Activated naive CD8-positive, alpha-beta T cell (primary cell): ENCODE measurements around the gene RPRD1B.
"Not testable (repeated sequence)": the region's sequence is repeated elsewhere in the genome, so short reads cannot be mapped to it uniquely, and the experiment has no call there.

ENCODE experiments used
- H3K27ac Mint-ChIP-seq: one replicate; pipeline ENCODE4 v1.8.0; 2021; ENCODE audit warnings: mixed read lengths
- H3K27me3 Mint-ChIP-seq: one replicate; pipeline ENCODE4 v1.8.0; 2021; ENCODE audit warnings: mixed read lengths
- H3K36me3 Mint-ChIP-seq: one replicate; pipeline ENCODE4 v1.8.0; 2021; ENCODE audit warnings: mixed read lengths
- H3K4me1 Mint-ChIP-seq: one replicate; pipeline ENCODE4 v1.8.0; 2021; ENCODE audit warnings: low read depth, mixed read lengths
- H3K4me3 Mint-ChIP-seq: one replicate; pipeline ENCODE4 v1.8.0; 2021; ENCODE audit warnings: mild to moderate bottlenecking, mixed read lengths
- H3K9me3 Mint-ChIP-seq: one replicate; pipeline ENCODE4 v1.8.0; 2021; ENCODE audit warnings: low read depth, mixed read lengths

Gene RPRD1B

DNA sequence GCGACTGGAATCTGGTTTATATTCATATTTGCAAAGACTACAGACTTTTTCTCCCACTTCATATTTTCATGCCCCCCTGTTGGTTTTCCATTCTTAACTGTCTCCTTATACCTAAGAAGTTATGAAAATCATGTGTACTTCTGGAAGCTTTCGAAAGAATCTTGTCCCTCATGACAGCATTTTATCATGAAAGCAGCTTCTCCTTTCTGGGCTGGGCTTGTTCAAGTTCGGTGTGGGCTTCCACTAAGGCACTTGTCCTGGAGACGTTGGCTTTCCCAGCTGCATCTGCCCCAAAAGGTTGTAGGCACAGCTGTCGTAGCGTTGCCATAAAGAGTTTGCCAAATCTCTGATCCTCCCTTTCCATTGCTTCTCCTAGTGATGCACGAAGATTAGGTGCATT is 56.5 kb downstream of the RPRD1B start:
- Mint-ChIP-seq H3K4me1 (peaks cover 11% of the 10 kb centered on the region), H3K27ac (no peak overlapping the region), H3K36me3 (no peaks in the 10 kb centered on the region), H3K27me3 (no peaks in the 10 kb centered on the region), H3K4me3 (no peak overlapping the region), H3K9me3 (no peaks in the 10 kb centered on the region)

DNA sequence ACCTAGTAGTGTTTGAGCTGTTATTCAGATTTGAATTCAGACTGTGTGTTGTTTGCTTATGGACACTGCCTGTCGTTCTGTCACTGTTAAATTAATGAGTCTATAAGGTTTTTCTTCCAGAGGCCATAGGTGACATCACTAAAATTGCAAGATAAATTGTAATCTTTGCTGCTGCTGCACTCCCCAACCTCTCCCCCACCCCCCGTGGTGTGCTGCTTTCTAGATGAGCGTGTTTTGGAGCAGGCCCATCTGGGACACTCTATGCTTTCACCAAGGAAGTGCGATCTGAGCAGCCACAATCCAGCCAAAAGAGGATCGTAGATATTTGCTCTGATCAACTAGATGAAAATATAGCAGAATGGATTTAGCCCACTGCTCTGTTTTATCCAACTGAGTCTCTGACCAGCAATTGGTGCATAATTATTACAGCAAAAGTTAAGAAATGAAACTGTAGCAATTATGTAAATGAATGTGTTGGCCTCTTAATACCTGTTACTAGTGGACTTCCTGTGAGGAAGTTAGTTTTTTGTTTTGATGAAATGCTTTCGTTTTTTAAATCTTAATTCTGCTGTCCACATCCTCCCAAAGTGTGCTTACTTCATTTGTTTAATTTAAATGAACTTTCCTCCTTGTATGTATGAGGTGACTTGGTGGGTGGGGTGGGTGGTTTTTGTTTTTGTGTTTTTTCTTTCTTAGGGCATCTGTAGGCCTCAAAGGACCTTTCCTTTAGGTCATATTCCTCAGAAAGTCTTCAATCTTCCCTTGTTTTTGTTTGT is 58.1 kb downstream of the RPRD1B start:
- Mint-ChIP-seq H3K4me1 (peaks cover 11% of the 10 kb centered on the region), H3K36me3 (no peaks in the 10 kb centered on the region), H3K27ac (peak overlapping the region; percentile 41), H3K9me3 (no peaks in the 10 kb centered on the region), H3K27me3 (no peaks in the 10 kb centered on the region), H3K4me3 (no peak overlapping the region)

DNA sequence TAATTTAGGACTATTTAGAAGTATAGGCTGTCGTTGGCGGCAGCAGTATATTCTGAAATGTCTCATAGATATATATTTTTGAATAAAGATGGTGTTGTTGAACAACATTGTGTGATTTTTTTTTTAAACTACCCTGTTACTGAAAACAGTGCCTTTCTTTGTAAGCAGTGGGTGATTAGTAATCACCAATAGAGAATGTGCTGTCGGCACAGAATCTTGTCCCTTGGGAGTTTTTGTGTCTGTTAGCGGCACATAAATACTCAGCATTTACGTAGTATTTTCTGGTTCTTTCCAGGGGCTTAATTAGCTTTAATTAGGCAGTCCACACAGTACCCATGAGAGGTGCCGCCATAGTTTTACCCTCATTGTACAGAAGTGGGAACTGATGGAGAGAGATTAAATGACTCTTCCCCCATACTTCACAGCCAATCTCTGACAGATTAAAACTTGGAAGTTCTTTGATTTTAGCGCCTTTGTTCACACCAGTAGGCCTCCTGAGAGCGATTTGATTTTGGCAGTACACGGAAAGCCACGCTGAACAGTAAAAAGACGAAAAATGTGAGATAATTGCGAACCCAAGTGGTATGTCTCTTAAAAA is 58.8 kb downstream of the RPRD1B start:
- no peak overlapping the region for H3K4me3 Mint-ChIP-seq
- H3K27me3 Mint-ChIP-seq: no peaks in the 10 kb centered on the region
- H3K4me1 Mint-ChIP-seq: peaks cover 11% of the 10 kb centered on the region
- H3K9me3 Mint-ChIP-seq: no peaks in the 10 kb centered on the region
- no peak overlapping the region for H3K27ac Mint-ChIP-seq
- no peaks in the 10 kb centered on the region for H3K36me3 Mint-ChIP-seq

DNA sequence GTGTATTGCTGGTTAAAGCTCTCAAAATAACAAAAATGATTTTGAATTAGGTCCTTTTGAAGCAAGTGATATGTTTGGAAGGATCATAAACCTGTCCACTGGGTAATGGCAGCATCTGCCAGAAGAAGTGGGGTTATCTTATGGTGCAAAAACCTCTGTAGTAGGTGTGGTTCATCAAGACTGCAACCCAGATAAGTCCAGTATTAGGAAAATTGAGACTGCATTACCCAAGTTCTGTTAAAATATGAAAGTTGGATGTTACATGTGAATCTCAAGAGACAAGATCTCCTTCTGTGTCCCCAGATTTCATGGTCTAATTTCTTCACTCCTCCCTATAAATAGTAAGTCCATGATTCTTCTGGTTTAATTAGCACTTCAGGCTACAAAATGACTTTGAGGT is 59.4 kb downstream of the RPRD1B start:
- peaks cover 11% of the 10 kb centered on the region for H3K4me1 Mint-ChIP-seq
- no peak overlapping the region for H3K4me3 Mint-ChIP-seq
- no peaks in the 10 kb centered on the region for H3K27me3 Mint-ChIP-seq
- H3K36me3 Mint-ChIP-seq: peaks cover under 1% of the 10 kb centered on the region
- H3K27ac Mint-ChIP-seq: no peak overlapping the region
- H3K9me3 Mint-ChIP-seq: no peaks in the 10 kb centered on the region

DNA sequence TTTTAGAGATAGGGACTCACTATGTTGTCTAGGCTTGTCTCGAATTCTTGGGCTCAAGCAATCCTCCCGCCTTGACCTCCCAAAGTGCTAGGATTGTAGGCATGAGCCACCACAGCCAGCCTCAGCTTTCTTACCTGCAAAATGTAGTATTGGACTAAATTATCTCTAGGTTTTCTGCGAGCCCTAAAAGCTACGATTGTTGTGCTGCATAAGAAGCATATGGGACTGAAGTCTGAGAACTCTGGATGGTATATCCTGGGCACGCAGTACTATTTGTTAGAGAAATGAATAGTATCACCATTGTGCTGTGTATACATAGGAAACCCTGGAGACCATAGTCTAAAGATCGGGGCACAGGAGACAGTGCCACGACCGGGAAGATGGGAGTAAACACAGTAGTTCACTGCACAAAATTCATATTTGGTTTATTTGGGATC is 60.1 kb downstream of the RPRD1B start:
- Mint-ChIP-seq H3K4me1 (peaks cover 11% of the 10 kb centered on the region), H3K9me3 (no peaks in the 10 kb centered on the region), H3K4me3 (no peak overlapping the region), H3K36me3 (peaks cover 3% of the 10 kb centered on the region), H3K27ac (no peak overlapping the region), H3K27me3 (no peaks in the 10 kb centered on the region)

DNA sequence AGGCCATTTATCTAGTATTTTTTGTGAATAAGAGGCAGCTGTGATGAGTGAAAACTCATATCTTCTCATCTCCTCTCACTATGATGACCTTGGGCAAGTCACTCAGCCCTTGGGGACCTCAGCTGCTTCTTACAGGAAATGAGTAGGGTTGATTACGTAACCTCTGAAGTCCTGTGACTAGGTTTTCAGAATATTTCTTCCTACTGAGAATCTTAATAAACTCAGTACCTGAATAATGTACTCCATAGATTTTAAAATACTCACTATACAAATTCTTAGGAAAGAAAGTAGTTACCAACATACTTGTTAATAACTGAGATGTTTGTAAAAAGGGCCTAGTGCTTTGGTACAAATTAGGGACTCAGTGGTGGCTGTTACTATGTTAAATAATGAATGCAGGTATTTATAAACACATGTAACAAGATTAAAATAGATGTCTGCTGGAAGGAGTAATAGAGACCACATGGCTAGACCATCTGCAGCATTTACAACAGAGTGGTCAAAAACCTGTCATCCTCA is 60.9 kb downstream of the RPRD1B start:
- H3K36me3 Mint-ChIP-seq: peaks cover 3% of the 10 kb centered on the region
- no peaks in the 10 kb centered on the region for H3K27me3 Mint-ChIP-seq
- H3K4me1 Mint-ChIP-seq: peaks cover 11% of the 10 kb centered on the region
- H3K4me3 Mint-ChIP-seq: no peak overlapping the region
- no peaks in the 10 kb centered on the region for H3K9me3 Mint-ChIP-seq
- peak overlapping the region; percentile 36 for H3K27ac Mint-ChIP-seq

DNA sequence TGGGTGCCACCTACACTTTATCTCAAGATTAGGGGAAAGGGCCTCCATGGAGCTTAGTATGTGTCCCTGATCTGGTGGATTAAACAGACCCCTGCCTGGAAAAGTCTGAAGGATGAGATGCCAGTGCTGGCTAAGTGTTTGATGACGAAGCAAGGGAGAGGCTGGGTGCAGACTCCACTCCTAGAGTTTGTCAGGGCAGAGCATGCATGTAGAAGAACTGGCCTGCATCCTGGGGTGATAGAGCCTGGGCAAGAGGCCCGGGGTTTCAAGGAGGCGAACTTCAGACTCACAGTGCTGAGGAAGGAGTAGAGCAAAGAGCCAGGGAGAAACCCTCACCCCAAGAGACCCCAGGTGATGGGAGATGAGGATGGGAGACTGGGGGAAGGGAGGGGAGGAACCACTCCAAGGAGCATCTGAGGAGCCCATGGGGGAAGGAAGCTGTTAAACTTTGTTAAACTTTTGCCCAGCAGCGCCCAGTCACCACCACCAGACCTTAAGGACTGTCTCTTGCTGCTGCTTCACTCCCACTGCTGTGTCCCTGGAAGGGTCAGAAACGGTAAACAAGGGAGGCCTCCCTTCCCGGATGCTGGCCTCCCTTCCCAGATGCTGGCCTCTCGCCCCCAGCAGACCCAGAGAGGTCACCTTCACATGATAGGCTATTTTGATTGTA is 61.6 kb downstream of the RPRD1B start:
- H3K4me1 Mint-ChIP-seq: peaks cover 11% of the 10 kb centered on the region
- H3K36me3 Mint-ChIP-seq: peaks cover 3% of the 10 kb centered on the region
- peaks cover 2% of the 10 kb centered on the region for H3K9me3 Mint-ChIP-seq
- no peaks in the 10 kb centered on the region for H3K27me3 Mint-ChIP-seq
- no peak overlapping the region for H3K4me3 Mint-ChIP-seq
- no peak overlapping the region for H3K27ac Mint-ChIP-seq

DNA sequence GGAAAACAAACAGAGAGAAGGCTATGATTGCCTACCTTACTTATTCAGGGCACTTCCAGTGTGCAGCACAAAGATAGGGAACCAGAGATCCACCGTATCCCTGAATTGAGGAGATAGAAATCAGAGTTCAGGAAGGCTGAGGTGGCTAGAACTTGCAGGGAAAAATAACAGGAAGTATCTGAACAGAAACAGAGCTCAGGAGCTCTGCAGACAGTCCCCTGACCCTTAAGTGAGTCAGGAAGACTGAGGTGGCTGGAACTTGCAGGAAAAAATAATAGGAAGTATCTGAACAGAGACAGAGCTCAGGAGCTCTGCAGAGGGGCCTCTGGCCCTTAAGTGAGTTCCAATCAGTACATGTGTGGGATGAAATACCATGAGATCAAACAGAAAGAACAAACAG is 65.4 kb downstream of the RPRD1B start:
- H3K4me3 Mint-ChIP-seq: no peak overlapping the region
- H3K9me3 Mint-ChIP-seq: peaks cover 7% of the 10 kb centered on the region
- H3K27ac Mint-ChIP-seq: no peak overlapping the region
- H3K36me3 Mint-ChIP-seq: peaks cover 8% of the 10 kb centered on the region
- H3K27me3 Mint-ChIP-seq: peaks cover 2% of the 10 kb centered on the region
- H3K4me1 Mint-ChIP-seq: peaks cover 8% of the 10 kb centered on the region

DNA sequence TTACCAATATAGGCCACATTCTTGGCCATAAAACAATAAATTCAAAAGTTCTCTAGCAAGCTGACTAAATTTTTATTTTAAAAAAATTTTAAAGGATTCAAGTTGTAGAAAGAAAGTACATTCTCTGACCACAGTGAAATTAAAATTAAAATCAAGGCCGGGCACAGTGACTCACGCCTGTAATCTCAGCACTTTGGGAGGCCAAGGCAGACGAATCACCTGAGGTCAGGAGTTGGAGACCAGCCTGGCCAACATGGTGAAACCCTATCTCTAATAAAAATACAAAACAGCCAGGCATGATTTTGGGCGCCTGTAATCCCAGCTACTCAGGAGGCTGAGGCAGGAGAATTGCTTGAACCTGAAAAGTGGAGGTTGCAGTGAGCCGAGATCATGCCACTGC is 68.7 kb downstream of the RPRD1B start:
- H3K4me3 Mint-ChIP-seq, H3K4me1 Mint-ChIP-seq, H3K9me3 Mint-ChIP-seq, H3K36me3 Mint-ChIP-seq, H3K27me3 Mint-ChIP-seq, H3K27ac Mint-ChIP-seq: not testable (repeated sequence)

DNA sequence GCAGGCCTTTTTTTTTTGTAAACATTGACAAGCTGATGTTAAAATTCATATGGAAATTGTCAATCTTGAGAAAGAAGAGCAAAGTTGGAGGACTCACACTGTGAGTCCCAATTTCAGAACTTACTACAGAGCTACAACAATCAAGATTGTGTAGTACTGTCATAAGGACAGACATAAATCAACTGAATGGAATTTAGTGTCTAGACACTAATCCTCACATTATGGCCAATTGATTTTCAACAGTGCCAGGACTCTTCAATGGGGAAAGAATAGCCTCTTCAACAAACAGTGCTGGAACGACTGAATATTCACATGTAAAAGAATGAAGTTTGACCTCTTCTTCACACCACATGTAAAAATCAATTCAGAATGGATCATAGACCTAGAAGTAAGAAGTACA is 70.7 kb downstream of the RPRD1B start:
- Mint-ChIP-seq H3K9me3 (peaks cover 7% of the 10 kb centered on the region), H3K27me3 (peaks cover 2% of the 10 kb centered on the region), H3K27ac (no peak overlapping the region), H3K36me3 (peaks cover 5% of the 10 kb centered on the region), H3K4me3 (no peak overlapping the region), H3K4me1 (no peaks in the 10 kb centered on the region)

DNA sequence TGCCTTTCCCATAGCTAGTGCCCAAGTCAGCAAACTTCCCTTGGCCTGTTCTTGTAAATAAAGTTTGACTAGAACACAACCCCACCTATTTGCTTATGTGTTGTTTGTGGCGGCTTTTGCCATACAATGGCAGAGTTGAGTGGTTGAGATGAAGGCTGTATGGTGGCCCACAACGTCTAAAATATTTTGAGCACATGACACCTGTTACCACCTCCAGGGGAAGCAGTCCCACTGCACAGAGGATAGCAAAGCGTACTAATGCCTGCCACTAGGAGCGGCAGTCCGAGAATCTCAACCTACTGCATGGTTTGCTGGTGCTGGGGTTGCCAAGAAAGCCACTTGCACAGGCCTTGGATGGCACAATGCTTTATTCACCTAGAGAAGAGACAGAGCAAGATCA is 72.9 kb downstream of the RPRD1B start:
- Mint-ChIP-seq H3K9me3 (no peaks in the 10 kb centered on the region), H3K4me3 (no peak overlapping the region), H3K4me1 (no peaks in the 10 kb centered on the region), H3K36me3 (no peaks in the 10 kb centered on the region), H3K27ac (no peak overlapping the region), H3K27me3 (peaks cover 2% of the 10 kb centered on the region)

DNA sequence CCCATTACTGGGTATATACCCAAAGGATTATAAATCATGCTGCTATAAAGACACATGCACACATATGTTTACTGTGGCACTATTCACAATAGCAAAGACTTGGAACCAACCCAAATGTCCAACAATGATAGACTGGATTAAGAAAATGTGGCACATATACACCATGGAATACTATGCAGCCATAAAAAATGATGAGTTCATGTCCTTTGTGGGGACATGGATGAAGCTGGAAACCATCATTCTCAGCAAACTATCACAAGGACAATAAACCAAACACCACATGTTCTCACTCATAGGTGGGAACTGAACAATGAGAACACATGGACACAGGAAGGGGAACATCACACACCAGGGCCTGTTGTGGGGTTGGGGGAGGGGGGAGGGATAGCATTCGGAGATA is 73.8 kb downstream of the RPRD1B start:
- not testable (repeated sequence) for H3K27me3 Mint-ChIP-seq, H3K36me3 Mint-ChIP-seq, H3K4me1 Mint-ChIP-seq

DNA sequence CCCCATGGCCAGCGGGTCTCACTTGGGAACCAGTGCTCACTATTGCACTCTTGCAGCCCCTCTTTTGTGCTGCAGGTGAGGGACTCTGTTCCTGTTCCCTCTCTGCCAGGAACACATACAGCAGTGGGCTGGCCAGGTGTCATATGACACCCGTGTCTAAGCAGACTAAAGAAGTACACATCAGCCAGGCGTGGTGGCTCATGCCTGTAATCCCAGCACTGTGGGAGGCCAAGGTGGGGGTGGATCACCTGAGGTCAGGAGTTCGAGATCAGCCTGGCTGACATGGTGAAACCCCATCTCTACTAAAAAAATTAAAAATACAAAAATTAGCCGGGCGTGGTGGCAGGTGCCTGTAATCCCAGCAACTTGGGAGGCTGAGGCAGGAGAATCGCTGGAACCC is 74.4 kb downstream of the RPRD1B start:
- not testable (repeated sequence) for H3K27ac Mint-ChIP-seq, H3K36me3 Mint-ChIP-seq, H3K4me3 Mint-ChIP-seq, H3K4me1 Mint-ChIP-seq, H3K27me3 Mint-ChIP-seq, H3K9me3 Mint-ChIP-seq

More for the DNA sequence above, 73.8 kb downstream of the RPRD1B start:
- H3K4me3 Mint-ChIP-seq, H3K27ac Mint-ChIP-seq, H3K9me3 Mint-ChIP-seq: not testable (repeated sequence)

DNA sequence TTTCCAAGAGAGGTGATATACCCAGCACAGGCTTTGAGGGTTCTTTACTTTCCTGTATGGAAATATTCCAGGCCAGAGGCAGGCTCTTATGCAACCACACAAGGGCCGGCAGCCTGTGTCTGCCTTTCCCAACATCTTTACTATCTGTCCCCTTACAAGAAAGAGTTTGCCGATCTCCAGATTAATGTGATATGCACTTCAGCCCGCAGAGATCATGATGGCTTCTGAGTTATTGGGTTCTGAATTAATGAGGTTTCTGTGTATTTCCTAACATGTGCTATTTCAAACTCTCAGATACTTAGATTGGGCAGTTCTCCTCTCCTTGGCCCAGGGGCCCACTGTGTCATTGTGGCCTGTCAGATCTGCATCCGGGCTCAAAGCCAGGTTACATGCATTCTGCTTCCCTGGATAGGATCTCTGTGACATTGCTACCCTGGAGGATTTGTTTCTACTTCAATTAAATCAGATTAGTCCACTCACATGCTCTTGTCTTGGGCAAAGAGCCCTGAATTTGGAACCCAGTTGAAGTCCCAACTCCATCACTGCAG is 75.0 kb downstream of the RPRD1B start:
- no peak overlapping the region for H3K27ac Mint-ChIP-seq
- H3K27me3 Mint-ChIP-seq: peaks cover 1% of the 10 kb centered on the region
- no peaks in the 10 kb centered on the region for H3K4me1 Mint-ChIP-seq
- no peaks in the 10 kb centered on the region for H3K36me3 Mint-ChIP-seq
- no peaks in the 10 kb centered on the region for H3K9me3 Mint-ChIP-seq
- no peak overlapping the region for H3K4me3 Mint-ChIP-seq

DNA sequence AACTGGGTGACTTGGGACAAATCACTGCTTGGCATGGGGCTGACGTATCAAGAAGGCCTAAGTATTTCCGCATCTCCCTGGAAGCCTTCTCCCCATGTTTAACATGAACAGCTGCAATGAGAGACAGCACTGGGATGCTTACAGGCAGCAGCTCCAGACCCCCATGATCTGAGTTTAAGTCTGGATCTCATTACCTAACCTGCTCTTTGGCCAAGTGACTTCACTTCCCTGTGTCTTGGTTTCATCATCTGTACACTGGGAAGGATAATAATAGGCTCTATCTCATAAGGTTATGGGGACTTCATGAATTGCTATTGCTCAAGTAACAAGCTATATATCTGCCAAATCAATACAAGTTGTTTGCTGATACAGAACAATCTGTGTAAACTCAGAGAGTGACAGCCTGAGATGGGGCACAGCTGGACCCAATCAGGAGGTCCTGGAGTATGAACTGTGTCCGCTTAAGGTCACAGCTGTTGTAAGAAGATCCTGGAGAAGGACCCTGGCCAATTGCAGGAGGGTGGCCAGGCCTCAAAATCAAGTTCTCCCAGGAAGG is 75.5 kb downstream of the RPRD1B start:
- no peaks in the 10 kb centered on the region for H3K36me3 Mint-ChIP-seq
- no peak overlapping the region for H3K4me3 Mint-ChIP-seq
- no peak overlapping the region for H3K27ac Mint-ChIP-seq
- H3K9me3 Mint-ChIP-seq: no peaks in the 10 kb centered on the region
- peaks cover 1% of the 10 kb centered on the region for H3K27me3 Mint-ChIP-seq
- no peaks in the 10 kb centered on the region for H3K4me1 Mint-ChIP-seq
